Measurements from ENCODE around the gene PRKAG2.
A peak's percentile ranks its signal among the peaks of the same experiment; 100 is the strongest.

The PRKAG2 gene

GRCh38 chr7:151652111-151652510 lies 224.8 kb downstream of the PRKAG2 start:
- no peak for DNase-seq (ENCODE audit: low read depth in 2 of 2)

- no peak for DNase-seq (ENCODE audit: low read depth in 2 of 2)
Measured at GRCh38 chr7:151650161-151650560, 226.8 kb downstream of the PRKAG2 start.

- no peak for DNase-seq (ENCODE audit: low read depth in 2 of 2)
Measured at GRCh38 chr7:151648429-151648828, 228.5 kb downstream of the PRKAG2 start.

GRCh38 chr7:151647874-151648273 lies 229.0 kb downstream of the PRKAG2 start:
- DNase-seq (ENCODE audit: low read depth in 2 of 2), result no peak

- no peak for DNase-seq (ENCODE audit: low read depth in 2 of 2)
Measured at GRCh38 chr7:151647006-151647405, 229.9 kb downstream of the PRKAG2 start.

GRCh38 chr7:151645311-151645710 lies 231.6 kb downstream of the PRKAG2 start:
- DNase-seq (ENCODE audit: low read depth in 2 of 2), result no peak

GRCh38 chr7:151644554-151644953 lies 232.4 kb downstream of the PRKAG2 start:
- DNase-seq (ENCODE audit: low read depth in 2 of 2), result no peak

- DNase-seq (ENCODE audit: low read depth in 2 of 2), result no peak
Measured at GRCh38 chr7:151642746-151643145, 234.2 kb downstream of the PRKAG2 start.

GRCh38 chr7:151641587-151641986 lies 235.3 kb downstream of the PRKAG2 start:
- no peak for DNase-seq (ENCODE audit: low read depth in 2 of 2)

GRCh38 chr7:151637781-151638261 lies 239.1 kb downstream of the PRKAG2 start:
- DNase-seq (ENCODE audit: low read depth in 2 of 2), result peak; percentile 74 to 77

- DNase-seq (ENCODE audit: low read depth in 2 of 2), result no peak
Measured at GRCh38 chr7:151634643-151635042, 242.3 kb downstream of the PRKAG2 start.

- no peak for DNase-seq (ENCODE audit: low read depth in 2 of 2)
Measured at GRCh38 chr7:151633516-151633812, 243.5 kb downstream of the PRKAG2 start.

- no peak for DNase-seq (ENCODE audit: low read depth in 2 of 2)
Measured at GRCh38 chr7:151632750-151633515, 244.0 kb downstream of the PRKAG2 start.

GRCh38 chr7:151631953-151632749 lies 244.8 kb downstream of the PRKAG2 start:
- peak; percentile 48 to 51 for DNase-seq (ENCODE audit: low read depth in 2 of 2)

- DNase-seq (ENCODE audit: low read depth in 2 of 2), result no peak
Measured at GRCh38 chr7:151631570-151631952, 245.4 kb downstream of the PRKAG2 start.

GRCh38 chr7:151630851-151631569 lies 245.9 kb downstream of the PRKAG2 start:
- DNase-seq (ENCODE audit: low read depth in 2 of 2), result no peak

GRCh38 chr7:151630358-151630757 lies 246.6 kb downstream of the PRKAG2 start:
- no peak for DNase-seq (ENCODE audit: low read depth in 2 of 2)

GRCh38 chr7:151629713-151630272 lies 247.1 kb downstream of the PRKAG2 start:
- DNase-seq (ENCODE audit: low read depth in 2 of 2), result no peak

GRCh38 chr7:151628846-151629604 lies 247.9 kb downstream of the PRKAG2 start:
- no peak for DNase-seq (ENCODE audit: low read depth in 2 of 2)

GRCh38 chr7:151626422-151627115 lies 250.3 kb downstream of the PRKAG2 start:
- no peak for DNase-seq (ENCODE audit: low read depth in 2 of 2)

GRCh38 chr7:151625606-151626005 lies 251.3 kb downstream of the PRKAG2 start:
- no peak for DNase-seq (ENCODE audit: low read depth in 2 of 2)

Data from fibroblast of skin of left quadriceps (primary cell).